Measurements from ENCODE around the gene UBE2H.

DNA sequence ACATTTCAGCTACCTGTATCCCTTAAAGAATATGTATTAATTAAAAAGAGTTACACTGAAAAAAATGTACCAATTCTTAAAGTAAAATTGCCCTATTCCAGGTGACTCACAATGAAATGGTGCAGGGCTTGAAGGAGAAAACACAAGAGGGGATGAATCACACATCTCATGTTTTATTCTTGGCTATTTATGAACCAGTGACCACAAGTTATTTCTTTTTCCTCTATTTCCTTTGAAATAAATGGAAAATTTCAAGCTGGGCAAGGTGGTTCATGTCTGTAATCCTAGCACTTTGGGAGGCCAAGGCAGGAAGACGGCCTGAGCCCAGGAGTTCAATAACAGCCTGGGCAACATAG lies 106.8 kb downstream of the UBE2H start:
- TF ChIP-seq SUZ12 (IDR thresholded peaks at IDR 0.05) (no peak), FOXA1 (IDR thresholded peaks at IDR 0.05) (no peak), FOXM1 (IDR thresholded peaks at IDR 0.05; ENCODE audit: borderline replicate concordance) (no peak), HDGF (IDR thresholded peaks at IDR 0.05; ENCODE audit: borderline replicate concordance) (no peak), ARNT (IDR thresholded peaks at IDR 0.05) (no peak), BHLHE40 (IDR thresholded peaks at IDR 0.05; ENCODE audit: borderline replicate concordance) (no peak), FOXK2 (IDR thresholded peaks at IDR 0.05) (no peak), SP1 (IDR thresholded peaks at IDR 0.05) (no peak), PKNOX1 (IDR thresholded peaks at IDR 0.05) (no peak)
